Astrocyte of the cerebellum (primary cell): Measurements from ENCODE around the gene TFAP2B.

Source experiments
- DNase-seq: peaks from one replicate; pipeline ENCODE4 v3.0.0-alpha.2; 2011; ENCODE audit warnings: low read depth
- H3K4me3 ChIP-seq: 2 replicates; pipeline ENCODE4 v1.5.1; 2011; ENCODE audit warnings: mild to moderate bottlenecking, low read depth, low read length, moderate library complexity
- in situ Hi-C: cut with HindIII; loops from 2 replicates; pipeline ENCODE4 v1.10.0; 2017; ENCODE audit warnings: low sequenced_read_pairs
- TF ChIP-seq, protein P1 (sequence below): IDR thresholded peaks from 2 replicates; pipeline ENCODE4 v1.5.1; 2012; ENCODE audit warnings: low read length, low read depth, moderate library complexity, mild to moderate bottlenecking; ENCODE audit errors: missing control alignments

The TFAP2B gene

DNA sequence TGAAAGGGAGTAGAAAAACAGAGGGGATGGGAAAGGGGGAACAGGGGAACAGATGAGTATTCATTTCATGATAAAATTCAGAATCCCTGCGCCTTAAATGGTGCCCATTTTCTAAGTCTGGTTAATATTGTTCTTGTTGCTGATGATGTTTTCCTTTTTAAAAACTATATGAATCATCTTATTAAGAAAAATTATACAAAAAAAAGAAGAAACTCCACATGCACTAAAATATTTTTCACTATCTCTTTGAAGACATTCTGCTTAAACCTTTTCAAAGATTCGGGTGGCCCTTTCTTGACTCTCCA is 1.1 kb upstream of the TFAP2B start:
- TF ChIP-seq, protein P1, sequence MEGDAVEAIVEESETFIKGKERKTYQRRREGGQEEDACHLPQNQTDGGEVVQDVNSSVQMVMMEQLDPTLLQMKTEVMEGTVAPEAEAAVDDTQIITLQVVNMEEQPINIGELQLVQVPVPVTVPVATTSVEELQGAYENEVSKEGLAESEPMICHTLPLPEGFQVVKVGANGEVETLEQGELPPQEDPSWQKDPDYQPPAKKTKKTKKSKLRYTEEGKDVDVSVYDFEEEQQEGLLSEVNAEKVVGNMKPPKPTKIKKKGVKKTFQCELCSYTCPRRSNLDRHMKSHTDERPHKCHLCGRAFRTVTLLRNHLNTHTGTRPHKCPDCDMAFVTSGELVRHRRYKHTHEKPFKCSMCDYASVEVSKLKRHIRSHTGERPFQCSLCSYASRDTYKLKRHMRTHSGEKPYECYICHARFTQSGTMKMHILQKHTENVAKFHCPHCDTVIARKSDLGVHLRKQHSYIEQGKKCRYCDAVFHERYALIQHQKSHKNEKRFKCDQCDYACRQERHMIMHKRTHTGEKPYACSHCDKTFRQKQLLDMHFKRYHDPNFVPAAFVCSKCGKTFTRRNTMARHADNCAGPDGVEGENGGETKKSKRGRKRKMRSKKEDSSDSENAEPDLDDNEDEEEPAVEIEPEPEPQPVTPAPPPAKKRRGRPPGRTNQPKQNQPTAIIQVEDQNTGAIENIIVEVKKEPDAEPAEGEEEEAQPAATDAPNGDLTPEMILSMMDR, result no peak
- no peak for DNase-seq
- no peak overlapping the region for H3K4me3 ChIP-seq
- in situ Hi-C loops, result no loop called here

DNA sequence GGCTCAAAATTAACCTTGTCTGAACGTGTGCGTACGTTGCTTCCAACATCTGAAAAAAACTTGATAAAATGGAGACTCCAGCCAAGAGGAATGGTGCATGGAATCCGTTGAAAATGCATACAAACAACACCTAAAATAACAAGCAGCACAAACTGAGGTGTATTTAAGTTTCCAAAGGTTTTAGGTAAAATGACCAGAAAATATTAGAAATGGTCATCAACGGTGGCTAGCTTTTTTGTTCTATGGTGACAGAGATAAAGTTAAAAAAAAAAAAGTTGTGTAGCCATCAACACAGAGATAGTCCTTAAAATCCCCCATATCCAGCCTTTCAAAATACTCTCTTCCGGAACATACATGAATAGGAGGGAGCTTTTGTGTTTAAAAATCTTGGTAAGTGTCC is 651 bp upstream of the TFAP2B start:
- in situ Hi-C loops, result no loop called here
- no peak overlapping the region for H3K4me3 ChIP-seq
- TF ChIP-seq, protein P1, result no peak
- no peak for DNase-seq

DNA sequence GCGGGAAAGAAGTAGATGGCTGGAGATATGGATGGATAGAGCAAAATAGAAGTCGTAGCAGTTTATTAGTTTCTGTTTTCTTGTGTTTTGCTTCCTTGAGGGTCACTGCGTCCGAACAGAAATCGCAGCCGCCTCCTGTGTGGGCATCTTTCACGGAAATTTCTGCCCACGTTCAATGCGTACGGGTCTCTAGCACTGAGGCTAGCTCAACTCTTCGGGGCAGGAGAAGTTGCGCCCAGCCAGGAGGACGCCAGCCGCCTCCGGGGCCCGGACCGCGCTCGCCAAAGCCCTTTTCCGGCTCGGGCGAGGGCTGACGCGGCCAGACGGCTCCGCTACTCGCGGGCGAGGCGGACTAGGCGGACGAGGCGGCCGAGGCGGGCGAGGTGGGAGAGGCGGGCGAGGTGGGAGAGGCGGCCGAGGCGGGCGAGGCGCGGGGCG is 814 bp downstream of the TFAP2B start:
- no peak overlapping the region for H3K4me3 ChIP-seq
- in situ Hi-C loops, result no loop called here
- TF ChIP-seq, protein P1, result no peak
- no peak for DNase-seq

DNA sequence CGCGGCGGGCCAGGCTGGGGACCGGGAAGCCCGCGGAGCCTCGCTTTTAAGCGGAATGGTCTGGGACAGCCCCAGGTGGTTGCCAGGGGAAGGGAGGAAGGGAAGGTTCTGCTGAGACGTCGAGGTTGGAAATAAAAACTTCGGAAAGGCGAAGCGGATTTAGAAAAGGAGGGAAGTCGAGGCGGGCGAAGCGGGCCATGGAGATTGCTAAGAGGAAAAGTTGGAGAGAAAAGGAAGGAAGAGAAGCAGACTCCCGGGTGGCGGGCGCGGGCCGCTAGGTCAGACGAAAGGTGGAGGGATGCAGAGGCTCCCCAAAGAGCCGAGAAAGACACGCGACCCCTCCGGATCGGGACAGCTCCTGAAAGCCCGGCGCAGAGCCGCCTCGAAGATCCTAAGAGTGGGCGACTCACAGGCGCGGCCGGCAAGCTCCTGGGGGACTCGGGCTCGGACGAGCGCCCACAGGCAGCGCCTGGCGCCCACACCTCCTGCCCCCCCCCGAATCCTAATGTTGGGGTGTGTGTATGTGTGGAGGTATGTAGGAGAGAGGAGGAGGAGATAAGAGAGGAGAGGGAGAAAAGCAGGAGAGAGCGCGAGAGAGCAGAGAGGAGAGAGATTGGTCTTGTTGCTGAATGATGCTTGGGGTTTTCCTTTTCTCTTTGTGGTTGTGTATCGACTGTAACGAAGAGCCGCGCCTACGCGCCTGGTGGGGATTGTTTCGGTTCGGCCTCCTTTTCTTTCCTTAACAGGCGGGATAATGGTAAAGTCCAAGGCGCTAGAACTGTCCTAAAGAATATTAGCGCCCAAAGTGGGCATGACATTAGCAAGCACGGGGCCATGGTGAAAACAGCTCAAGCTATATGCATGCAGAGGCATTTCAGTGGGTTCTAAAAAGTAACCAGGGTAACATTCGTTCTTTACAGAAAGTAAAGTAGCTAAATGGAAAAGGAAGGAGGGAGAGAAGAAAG is 1.5 kb downstream of the TFAP2B start:
- in situ Hi-C loops, result no loop called here
- TF ChIP-seq, protein P1, result no peak
- DNase-seq, result no peak
- H3K4me3 ChIP-seq, result no peak overlapping the region

DNA sequence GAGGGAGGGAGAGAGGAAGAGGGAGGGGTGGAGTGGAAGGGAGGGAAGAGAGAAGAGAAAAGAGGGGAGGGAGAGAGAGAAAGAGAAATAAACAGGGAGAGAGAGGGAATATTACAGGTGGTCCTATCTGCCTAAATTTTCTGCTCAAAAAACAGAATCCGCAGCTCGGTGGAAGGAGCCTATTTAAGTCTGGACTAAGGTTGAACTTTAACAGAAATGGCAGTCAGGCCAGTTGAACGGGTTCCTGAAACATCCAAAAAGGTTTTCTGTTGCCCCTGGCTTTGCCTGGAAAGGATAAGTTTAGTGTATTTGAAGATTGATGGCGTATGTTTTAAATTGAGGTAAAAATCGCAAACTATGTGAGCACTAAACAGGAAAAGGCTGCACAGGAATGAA is 2.2 kb downstream of the TFAP2B start:
- in situ Hi-C loops, result no loop called here
- DNase-seq, result no peak
- H3K4me3 ChIP-seq, result no peak overlapping the region
- TF ChIP-seq, protein P1, result no peak

DNA sequence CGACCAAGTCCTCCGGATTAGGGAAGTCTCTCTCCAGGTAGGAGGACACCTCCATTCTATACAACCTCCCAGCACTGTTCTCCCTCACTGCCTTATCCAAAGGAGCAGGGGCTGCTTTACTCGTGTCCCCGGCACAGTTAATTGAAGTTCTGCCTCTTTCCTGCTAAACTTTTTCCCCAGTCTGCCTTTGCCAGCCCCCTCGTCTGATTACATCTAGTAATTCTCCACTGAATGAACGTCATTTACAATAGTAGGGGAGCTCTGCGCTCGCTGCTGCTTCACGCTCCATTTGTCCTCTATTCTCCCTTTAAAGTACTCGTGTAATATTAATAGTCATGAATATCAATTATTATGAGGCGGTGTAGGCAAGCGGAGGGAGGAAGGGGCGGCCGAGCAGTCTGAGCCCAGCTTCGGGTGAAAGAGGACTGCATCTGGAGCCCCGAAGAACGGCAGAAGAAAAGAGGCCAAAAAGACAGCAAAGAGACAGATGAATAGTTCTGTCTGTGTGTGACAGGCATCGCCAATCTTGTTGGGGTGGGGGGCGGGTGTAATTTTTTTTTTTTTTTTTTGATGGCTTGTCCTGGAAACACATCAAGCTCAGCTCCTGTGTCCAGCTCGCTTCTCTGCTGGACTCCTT is 2.9 kb downstream of the TFAP2B start:
- no peak overlapping the region for H3K4me3 ChIP-seq
- TF ChIP-seq, protein P1, result no peak
- in situ Hi-C loops, result no loop called here
- no peak for DNase-seq
